ENCODE data around the gene SLC10A4.

SLC10A4 gene

GRCh38 chr4:48490012-48490679 lies 7.0 kb downstream of the SLC10A4 start, which contains the start of gene ZAR1:
Gene ZAR1, plus strand, starts transcription at chr4:48490252. Its CDS starts 40 bp downstream, at chr4:48490292.
- no peak for DNase-seq (ENCODE audit: low read depth)

GRCh38 chr4:48490680-48491513 lies 7.8 kb downstream of the SLC10A4 start:
- DNase-seq (ENCODE audit: low read depth) = no peak

GRCh38 chr4:48491514-48492176 lies 8.5 kb downstream of the SLC10A4 start:
- no peak for DNase-seq (ENCODE audit: low read depth)

- DNase-seq (ENCODE audit: low read depth) = no peak
Observed at GRCh38 chr4:48493452-48494100, 10.4 kb downstream of the SLC10A4 start.

- no peak for DNase-seq (ENCODE audit: low read depth)
Observed at GRCh38 chr4:48495941-48496340, 12.8 kb downstream of the SLC10A4 start.

- DNase-seq (ENCODE audit: low read depth) = no peak
Observed at GRCh38 chr4:48498895-48499294, 15.8 kb downstream of the SLC10A4 start.

- DNase-seq (ENCODE audit: low read depth) = no peak
Observed at GRCh38 chr4:48499551-48500066, 16.5 kb downstream of the SLC10A4 start.

GRCh38 chr4:48503233-48504025 lies 20.3 kb downstream of the SLC10A4 start:
- no peak for DNase-seq (ENCODE audit: low read depth)

- no peak for DNase-seq (ENCODE audit: low read depth)
Observed at GRCh38 chr4:48504026-48504330, 20.8 kb downstream of the SLC10A4 start.

- DNase-seq (ENCODE audit: low read depth) = no peak
Observed at GRCh38 chr4:48504352-48504751, 21.2 kb downstream of the SLC10A4 start.

GRCh38 chr4:48506716-48507115 lies 23.6 kb downstream of the SLC10A4 start:
- DNase-seq (ENCODE audit: low read depth) = no peak

- DNase-seq (ENCODE audit: low read depth) = no peak
Observed at GRCh38 chr4:48509543-48509942, 26.4 kb downstream of the SLC10A4 start.

- DNase-seq (ENCODE audit: low read depth) = no peak
Observed at GRCh38 chr4:48518143-48518542, 35.0 kb downstream of the SLC10A4 start.

- no peak for DNase-seq (ENCODE audit: low read depth)
Observed at GRCh38 chr4:48526406-48526805, 43.3 kb downstream of the SLC10A4 start.

- DNase-seq (ENCODE audit: low read depth) = no peak
Observed at GRCh38 chr4:48538358-48538757, 55.2 kb downstream of the SLC10A4 start.
